ENCODE results near the gene ABHD10.

ABHD10 gene

DNA sequence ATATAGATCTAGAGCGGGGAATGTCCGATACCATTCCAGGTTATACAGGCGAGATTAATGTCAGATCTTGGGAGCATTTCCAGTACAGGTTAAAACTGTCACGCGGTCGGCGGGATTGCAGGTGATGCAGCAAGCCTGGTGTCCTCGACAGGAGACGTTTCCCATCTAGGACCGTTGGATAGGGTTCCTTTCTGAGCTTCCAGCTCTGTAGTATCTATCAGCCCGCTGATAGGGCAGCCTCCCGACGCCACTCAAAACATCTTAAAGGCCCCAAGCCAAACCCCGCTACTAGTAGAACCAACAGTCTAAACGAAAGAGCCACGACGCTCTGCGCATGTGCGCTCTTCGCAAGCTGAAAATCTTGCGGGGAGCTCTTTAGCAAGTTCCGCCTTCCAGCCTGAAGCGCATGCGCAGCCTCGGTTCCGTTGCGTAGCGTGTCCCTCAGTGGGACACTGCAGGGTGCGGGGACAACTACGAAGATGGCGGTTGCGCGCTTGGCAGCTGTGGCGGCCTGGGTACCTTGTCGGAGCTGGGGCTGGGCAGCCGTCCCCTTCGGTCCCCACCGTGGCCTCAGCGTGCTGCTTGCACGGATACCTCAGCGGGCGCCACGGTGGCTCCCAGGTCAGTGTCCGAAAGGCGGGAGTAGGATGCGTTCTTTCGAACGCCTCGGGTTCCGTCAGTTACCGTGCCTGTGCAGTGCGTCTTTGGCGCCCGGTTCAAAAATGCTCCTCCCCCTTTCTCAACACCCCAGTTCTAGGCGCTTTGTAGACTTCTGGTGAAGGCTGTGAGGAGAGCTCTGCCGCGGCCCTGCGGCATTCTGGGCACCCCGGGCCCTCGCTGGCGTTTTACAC lies at the start of gene ABHD10:
ABHD10 (plus strand) TSS at position 444 of the 851 bp plus-strand sequence; CDS start at position 480, 36 bp downstream.
- DNase-seq (ENCODE audit: low read depth, low spot score), result peak; percentile 96

DNA sequence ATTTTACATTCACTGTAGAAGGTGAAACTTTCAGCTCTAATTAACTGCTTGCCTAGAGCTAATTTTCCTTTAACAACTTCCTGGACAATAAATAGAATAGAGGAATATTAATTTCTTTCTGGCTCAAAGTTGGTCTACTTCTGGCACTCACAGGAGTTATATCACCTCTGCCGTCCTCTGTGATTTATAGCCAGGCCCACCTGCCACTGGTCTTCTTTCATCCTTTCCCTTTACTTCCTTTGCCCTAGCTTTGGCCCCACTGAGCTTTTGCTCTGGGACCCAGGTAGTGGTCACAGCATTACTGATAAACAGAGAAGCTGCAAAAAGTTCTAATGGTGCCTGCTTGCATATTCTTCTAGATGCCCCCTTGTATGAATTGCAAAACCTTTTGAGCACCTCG lies 49.3 kb upstream of the ABHD10 start:
- DNase-seq (ENCODE audit: low read depth, low spot score), result no peak

DNA sequence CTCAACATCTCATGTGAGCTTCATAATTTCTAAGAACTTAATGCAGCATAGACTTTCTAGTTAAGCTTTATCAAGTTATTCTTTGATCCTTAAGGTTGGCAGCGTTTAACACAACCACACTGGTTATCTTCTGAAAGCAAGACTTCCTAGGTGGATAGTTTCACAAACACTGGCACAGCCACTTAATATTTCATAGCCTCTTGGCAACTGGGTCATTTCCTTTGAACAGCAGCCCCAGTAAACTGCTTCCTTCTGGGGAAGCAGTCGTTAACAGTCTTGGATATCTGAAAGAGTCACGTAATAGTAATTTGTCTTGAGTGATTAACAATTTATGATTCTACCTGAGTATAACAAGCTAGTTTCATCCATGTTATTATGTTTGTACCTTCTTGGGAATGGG lies 45.9 kb upstream of the ABHD10 start:
- DNase-seq (ENCODE audit: low read depth, low spot score), result no peak

DNA sequence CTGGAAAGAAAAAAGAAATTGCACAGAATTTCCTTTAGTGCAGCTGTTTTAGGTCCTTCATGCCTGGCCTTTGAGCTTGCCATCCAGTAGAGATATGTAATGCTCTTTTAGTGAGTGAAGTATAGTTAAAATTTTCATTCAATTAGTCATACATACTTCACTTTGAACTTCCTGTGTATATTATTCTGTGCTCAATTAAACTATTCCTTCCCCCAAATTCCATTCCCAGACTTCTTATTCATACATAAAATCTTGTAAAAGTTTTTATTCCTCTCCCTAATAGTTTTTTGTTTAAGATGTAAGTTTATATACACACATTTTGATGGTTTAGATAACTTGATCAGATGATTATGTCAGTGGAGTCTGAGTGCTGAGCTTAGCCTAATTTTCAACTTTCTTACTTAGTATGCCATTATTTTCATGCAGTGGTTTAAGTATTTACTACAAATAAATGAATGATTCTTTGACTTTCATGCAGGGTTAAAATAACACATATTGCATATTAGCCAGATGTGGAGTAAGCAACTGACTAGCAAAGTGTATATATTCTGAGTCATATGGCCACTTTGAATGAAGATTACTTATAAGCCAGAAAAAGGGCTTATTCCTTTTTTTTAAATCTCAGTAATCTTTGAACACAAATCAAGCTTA lies 42.5 kb upstream of the ABHD10 start:
- DNase-seq (ENCODE audit: low read depth, low spot score), result no peak

DNA sequence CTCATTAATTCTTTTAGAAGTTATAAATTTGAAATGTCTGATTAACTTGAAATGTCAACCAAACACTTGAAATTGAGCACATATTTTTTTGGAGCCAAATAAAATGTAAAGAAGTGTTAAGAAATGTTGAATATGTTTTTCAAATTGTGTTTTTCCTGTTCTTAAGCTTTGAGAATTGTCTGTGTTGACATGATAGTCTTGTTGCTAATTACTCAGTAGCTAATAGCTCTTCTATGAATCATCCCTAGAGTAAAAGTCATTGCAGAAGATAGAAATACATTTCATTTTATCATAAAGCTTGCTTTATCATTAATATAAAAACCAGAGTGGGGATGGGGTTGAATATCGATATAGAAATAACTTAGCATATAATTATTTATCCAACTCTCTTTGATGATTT lies 41.9 kb upstream of the ABHD10 start:
- DNase-seq (ENCODE audit: low read depth, low spot score), result no peak

DNA sequence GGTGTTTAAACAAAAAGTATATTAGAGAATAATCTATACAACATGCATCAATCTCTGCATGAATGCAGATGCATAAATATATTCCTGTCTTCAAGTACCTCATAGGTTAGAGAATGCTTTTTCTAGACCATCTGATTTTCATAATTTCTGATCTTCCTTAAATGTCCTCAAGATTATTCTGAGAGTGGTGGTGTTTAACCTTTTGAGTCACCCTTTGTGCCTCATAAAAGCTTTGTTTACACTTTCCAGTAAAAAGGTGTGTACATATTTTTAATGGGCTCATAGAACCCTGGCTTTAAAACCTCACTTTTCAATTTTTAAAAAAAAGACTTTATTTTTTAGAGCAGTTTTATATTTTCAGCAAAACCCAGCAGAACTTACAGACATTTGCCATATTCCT lies 41.0 kb upstream of the ABHD10 start:
- no peak for DNase-seq (ENCODE audit: low read depth, low spot score)

DNA sequence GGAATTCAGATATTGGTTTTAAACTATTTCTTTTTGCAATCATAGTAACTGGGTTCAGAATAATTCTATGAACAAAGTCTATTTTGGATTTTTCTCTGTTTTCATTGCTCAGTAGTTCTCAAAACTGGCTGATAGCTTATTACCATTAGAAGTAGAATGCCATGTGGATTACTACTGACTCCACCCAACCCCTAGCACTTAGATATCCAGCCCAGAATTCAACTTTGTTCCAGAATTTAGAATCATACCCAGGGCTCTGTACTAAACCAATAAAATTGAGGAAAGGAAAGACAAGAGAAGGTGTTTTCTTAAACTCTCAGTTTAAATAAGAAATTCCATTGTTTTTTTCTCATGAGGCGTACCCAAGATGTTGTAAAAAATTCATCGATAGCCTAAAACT lies 39.0 kb upstream of the ABHD10 start:
- DNase-seq (ENCODE audit: low read depth, low spot score), result no peak

DNA sequence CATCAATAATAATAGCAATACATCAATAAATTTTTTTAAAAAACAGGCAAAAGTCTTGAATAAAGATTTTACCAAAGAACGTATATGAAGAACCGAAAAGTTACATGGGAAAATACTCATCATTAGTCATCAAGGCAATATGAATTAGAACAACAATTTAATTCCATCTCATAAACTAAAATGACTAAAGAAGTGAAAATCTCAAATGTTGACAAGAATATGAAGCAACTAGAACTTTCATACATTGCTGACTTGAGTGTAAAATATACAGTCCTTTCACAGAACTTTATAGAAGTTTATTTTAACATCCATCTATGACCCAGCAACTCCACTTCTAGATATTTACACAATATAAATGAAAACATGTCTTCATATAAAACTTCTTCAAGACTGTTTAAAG lies 35.3 kb upstream of the ABHD10 start:
- DNase-seq (ENCODE audit: low read depth, low spot score), result no peak

DNA sequence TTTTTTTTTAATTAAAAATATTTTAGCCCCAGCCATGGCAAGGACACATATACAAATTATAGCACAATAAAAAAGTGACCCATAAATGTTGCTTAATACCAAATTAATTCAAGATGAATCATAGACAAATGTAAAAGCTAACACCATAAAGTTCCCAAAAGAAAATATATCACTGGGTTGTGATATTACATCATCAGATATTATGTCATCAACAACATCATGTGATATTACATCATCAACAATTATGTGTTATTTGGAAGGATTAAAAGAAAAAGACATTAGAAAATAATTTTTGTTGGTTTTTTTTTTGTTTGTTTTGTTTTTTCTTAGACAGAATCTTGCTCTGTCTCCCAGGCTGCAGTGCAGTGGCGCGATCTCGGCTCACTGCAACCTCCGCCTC lies 34.5 kb upstream of the ABHD10 start:
- DNase-seq (ENCODE audit: low read depth, low spot score), result no peak

DNA sequence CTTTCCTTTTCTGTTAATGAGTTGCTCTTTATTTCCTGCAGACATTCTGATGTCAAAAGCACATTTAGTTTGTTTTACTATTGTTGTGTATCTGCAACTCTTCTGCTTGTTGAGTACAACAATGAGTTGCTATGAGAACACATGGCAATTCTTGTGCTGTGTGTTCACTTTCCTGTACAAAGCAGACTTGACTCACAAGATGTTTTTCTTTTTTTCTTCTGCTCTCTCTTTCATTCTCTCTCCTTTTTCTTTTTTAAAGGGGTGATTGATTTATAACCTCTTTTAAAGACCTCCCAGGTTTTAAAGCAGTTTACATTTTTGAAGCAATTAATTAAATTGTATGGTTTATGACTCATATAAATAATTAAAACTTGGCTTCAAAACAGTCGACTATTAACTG lies 31.6 kb upstream of the ABHD10 start:
- no peak for DNase-seq (ENCODE audit: low read depth, low spot score)

DNA sequence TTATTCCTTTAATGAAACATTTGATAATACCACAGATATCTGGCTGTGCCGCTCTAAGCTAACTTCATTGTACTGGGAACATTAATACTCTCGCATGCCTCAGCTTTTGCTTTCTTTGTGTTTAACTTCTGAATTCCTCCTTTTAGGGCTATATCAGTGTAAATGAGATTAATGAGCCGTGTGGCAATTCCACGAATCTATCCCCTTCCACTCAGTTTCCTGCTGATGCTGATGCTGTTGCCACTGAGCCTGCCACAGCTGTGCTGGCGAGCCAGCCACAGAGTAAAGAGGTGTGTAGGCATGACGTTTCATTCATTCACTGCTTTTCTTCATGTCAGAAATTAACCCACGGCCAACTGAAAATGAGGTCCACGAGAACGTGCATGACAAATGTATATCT lies 30.0 kb upstream of the ABHD10 start:
- DNase-seq (ENCODE audit: low read depth, low spot score), result no peak

DNA sequence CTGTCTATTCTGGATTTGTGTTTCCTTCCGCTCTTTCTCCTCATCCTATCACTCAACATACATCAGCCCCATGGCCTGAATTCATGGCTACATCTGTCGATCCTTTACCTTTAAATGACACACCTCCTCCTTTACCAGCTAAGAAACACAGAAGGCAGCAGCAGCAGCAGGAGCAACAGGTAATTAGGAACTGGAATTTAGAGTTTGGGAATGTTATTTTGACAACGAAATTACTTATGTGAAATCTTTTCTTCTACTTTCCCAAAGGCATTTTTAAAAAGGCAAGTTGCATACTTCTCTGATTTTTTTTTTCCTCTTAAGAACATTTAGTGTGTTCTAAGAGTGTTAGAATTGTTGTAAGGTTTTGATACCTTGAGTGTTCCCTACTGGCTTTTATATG lies 29.1 kb upstream of the ABHD10 start:
- no peak for DNase-seq (ENCODE audit: low read depth, low spot score)

DNA sequence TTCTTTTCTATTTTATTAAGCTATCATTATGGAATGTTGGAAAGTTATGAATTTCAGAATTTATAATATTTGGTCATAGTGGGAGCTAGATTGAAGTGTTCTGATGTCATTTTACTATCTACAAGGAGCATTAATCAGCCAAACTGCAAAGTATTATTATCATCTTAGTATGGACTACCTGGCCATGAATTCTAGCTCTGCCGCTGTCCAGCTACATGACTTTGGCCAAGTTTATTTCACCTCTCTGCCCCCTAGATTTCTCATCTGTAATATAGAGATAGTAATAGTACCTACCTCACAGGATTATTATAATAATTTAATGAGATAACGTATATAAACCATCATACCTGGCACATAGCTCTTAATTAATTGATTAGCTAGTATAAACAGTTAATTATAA lies 27.8 kb upstream of the ABHD10 start:
- DNase-seq (ENCODE audit: low read depth, low spot score), result no peak

DNA sequence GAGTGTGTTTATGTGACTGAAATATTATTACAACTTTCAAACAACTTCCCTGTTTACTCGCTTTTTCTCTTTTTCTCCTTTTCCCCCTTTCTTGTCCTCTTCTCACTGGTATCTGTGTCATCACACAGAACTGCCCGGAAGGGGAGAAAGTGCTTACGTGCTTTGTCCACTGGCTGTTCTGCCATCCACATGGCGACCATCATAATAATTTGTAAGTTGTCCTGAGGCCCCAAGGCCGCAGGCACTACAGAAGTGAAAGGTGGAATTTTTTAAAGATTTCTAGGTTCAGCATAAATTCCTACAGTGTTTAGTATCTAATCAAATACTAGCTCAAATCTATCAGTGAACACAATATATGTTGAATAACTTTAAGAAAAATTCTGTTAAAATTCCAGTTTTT lies 26.7 kb upstream of the ABHD10 start:
- DNase-seq (ENCODE audit: low read depth, low spot score), result no peak

DNA sequence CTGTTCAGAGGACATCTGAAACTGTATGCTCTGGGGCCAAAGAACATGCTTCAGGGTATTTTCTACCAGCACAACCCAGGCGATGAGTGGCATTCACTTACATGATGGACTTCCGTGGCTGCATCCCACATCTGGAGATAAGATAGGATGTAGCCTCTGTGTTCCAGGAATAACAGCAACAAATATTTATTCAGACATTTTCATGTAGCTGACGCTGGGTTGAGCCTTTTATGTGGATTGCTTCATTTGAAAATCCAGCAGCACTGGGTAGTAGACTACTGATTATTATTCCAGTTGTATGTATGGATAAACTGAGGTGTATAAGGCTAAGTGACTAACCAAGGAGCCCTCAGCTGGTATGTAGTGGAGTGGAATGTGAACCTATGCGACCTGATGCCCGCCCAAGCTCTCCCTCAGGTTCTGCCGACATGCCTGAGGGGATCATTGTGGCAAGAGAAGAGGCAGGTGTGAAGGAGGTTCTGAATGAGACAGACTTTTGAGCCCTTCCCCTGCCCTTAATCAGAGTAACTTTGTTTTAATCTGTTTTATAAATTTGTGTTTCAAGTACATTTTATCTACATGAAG lies 25.9 kb upstream of the ABHD10 start:
- DNase-seq (ENCODE audit: low read depth, low spot score), result no peak

DNA sequence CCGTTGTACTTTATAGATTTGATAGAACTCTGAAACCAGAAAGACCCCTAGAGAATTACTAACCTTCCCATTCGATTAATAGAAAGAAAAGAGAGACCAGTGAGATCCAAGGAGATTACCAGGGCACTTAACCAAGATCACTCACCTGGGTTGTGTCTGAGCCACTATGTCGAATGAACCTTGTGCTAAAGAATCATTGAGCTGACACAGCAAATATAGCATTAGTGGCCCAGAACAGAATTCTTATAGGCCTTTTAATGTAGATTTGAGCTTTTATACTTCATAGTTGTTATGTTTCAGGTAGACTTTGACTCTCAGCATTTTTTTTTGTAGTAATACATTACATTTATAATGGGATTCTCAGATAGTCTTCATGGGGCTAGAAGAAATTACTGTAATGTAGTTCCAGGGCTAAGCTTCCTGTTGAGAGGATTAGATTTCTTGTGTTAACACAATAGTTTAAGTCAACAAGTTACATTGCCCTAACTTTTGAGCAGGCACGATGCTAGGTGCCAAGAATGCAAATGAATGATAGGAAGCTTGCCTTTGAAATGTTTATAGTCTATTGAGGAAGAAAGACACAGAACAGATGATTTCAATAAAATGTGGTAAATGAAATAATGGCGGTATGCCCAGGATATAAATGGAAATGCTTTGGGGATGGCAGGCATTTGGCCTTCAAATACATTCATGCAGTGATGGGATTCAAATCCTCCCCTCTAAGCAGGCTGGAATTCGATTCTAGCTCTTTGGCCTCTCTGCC lies 24.4 kb upstream of the ABHD10 start:
- DNase-seq (ENCODE audit: low read depth, low spot score), result no peak

DNA sequence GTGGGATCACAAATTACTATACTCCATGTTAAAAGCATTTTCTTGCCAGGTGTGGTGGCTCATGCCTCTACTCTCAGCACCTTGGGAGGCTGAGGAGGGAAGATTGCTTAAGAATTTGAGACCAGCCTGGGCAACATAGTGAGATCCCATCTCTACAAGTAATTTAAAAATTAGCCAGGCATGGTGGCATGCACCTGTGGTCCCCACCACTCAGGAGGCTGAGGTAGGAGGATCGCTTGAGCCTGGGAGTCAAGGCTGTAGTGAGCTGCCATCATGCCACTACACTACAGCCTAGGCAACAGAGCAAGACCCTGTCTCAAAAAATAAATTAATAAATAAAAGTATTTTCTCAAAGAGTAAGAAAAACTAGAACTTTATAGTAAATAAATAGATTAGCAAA lies 22.9 kb upstream of the ABHD10 start:
- no peak for DNase-seq (ENCODE audit: low read depth, low spot score)

DNA sequence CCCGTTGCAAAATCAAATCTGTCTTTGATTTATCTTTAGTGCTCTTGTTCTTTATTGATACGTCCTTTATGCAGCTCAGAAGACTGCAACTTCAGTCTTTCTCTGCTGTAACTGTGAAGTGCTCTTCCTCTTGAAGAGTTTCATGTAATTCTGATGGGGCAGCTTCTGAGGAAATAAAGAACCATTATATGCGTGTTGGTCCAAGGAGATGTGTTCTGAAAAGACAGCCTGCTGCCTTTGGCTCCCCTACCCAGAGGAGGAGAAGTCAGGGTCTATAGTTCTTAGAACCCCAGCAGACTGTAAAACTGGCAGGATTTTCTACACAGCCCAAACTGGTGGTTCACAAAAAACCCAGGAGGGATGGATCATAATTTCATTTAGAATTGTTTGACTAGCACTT lies 22.4 kb upstream of the ABHD10 start:
- DNase-seq (ENCODE audit: low read depth, low spot score), result no peak

DNA sequence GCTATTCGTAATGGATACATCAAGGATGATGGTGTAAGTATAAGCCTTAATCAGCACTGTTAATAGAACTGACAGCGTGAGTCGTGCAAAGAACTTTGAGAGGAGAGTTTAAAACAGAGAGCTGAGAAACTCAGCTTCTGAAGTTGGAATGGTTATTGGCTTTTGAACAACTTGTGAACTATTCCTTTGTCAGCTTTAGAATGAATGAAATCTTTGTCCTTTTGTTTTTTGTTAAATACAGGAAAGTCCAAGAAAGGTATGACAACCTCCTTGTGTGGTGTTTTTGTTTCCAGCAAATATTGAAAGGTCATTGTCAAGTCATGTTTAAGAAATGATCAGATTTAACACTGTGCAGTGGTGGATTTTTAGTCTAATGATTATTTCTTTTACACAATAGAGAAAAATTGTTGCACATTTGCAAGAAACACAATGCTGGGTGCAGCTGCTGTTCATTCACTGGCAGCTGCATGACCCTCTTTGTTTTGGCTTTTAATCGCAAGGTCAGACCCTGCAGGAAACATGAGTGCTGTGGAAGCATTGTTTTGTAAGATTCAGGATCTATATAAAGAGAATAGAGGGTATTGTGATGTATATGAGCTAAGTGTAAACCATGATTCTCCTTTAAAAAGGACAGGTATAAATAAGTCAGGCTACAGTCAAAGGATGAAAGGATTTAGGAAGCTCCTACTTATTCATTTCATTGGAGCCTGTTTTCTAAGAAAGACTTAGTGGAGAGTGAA lies 21.7 kb upstream of the ABHD10 start:
- no peak for DNase-seq (ENCODE audit: low read depth, low spot score)

DNA sequence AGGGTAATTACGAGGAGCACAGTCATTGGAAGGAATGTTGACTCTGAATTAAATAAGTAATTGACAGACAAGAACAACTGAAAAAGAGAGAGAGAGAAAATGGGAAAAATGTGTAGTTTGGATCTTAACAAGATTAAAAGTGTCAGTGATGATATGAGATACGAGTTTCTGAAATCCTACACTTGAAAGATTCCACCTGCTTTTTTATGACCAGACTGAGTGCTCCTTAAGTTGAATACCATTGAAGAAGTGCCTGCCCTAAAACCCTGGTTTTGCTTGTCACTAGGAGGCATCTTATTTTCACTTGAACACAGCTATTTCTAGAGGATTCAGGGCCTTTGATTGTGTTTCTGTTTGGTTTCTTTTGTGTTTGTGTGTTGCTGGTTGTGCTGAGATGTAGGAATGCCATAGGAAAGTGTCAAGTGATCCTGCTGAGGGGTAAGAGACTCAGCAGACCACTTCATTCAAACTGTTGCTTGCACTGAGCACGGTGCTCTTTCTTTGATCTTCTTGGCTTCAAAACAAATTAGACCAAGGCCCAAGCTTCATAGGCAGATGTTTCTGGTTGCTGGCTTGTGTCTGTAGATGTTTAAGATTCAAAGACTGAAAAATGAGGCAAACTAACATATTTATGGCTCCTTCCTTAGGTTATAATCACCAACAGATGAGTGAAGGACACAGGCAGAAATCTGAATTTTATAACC lies 17.2 kb upstream of the ABHD10 start:
- DNase-seq (ENCODE audit: low read depth, low spot score), result no peak

DNA sequence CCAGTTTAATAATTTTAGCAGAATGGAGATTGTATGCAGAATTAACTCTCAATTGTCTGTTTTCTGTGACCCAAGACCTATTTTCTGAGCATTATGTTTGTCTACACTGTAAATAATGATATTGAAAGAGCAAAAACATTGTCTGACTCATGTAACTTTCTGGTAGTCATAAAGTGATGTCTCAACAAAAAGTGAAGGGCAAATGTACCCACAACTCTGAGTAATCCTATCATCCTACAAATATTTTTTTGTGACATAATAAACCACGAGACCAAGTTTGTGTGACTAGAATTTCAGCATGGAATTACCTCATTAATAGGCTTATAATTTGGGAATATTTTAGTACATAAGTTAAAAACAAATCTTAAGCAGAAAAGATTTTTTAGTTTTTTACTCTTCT lies 15.4 kb upstream of the ABHD10 start:
- no peak for DNase-seq (ENCODE audit: low read depth, low spot score)
